ENCODE data around the gene PUSL1.

PUSL1 gene

DNA sequence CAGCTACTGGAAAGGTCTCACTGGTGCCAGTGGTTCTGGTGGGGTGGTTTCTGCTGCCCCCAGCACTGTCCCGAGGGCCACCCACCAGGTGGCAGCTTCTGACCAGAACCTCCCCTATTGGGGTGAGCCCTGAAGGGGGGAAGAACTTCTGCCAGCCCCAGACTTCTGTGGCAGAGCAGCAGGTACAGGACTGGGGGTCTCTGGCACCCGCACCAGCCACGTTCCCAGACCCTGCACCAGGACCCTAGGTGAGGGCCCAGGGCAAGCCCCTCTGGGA is 1.6 kb downstream of the PUSL1 start:
- Histone ChIP-seq H3K36me3 (ENCODE audit: control insufficient read depth in 2 of 2, insufficient read depth in 1 of 2, low read length in 2 of 2) (peaks cover 0 to 62% of the 10 kb centered on the region in 2 experiments; a peak in 1 of 3 replicates), H3K4me3 (ENCODE audit: low read depth, low read length) (no peak overlapping the region), H3K9me3 (ENCODE audit: control insufficient read depth, insufficient read depth, low read depth, low read length) (no peaks in the 10 kb centered on the region), H3K4me1 (ENCODE audit: control insufficient read depth, insufficient read depth, low read length) (peaks cover 12% of the 10 kb centered on the region), H3K27ac (ENCODE audit: extremely low read depth, low read depth, low read length) (no peak overlapping the region)
- TF ChIP-seq, protein P1, sequence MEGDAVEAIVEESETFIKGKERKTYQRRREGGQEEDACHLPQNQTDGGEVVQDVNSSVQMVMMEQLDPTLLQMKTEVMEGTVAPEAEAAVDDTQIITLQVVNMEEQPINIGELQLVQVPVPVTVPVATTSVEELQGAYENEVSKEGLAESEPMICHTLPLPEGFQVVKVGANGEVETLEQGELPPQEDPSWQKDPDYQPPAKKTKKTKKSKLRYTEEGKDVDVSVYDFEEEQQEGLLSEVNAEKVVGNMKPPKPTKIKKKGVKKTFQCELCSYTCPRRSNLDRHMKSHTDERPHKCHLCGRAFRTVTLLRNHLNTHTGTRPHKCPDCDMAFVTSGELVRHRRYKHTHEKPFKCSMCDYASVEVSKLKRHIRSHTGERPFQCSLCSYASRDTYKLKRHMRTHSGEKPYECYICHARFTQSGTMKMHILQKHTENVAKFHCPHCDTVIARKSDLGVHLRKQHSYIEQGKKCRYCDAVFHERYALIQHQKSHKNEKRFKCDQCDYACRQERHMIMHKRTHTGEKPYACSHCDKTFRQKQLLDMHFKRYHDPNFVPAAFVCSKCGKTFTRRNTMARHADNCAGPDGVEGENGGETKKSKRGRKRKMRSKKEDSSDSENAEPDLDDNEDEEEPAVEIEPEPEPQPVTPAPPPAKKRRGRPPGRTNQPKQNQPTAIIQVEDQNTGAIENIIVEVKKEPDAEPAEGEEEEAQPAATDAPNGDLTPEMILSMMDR (tag by site-specific recombination; IDR thresholded peaks at IDR 0.05): 0 out of 2 replicates have a peak, but pooled peaks have one; percentile 35
- TF ChIP-seq GLIS2 (tag by site-specific recombination; IDR thresholded peaks at IDR 0.05): peak; percentile 80
- TF ChIP-seq, protein P2, sequence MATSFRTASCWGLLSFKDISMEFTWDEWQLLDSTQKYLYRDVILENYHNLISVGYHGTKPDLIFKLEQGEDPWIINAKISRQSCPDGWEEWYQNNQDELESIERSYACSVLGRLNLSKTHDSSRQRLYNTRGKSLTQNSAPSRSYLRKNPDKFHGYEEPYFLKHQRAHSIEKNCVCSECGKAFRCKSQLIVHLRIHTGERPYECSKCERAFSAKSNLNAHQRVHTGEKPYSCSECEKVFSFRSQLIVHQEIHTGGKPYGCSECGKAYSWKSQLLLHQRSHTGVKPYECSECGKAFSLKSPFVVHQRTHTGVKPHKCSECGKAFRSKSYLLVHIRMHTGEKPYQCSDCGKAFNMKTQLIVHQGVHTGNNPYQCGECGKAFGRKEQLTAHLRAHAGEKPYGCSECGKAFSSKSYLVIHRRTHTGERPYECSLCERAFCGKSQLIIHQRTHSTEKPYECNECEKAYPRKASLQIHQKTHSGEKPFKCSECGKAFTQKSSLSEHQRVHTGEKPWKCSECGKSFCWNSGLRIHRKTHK (tag by site-specific recombination; IDR thresholded peaks at IDR 0.05): no peak
- CTCF ChIA-PET: interaction anchor here (0.8 to 1.0 kb wide), 2 partner anchors 18 to 19 kb away, joined by 3 read pairs; no protein-coding TSS in a partner anchor
- POLR2A ChIA-PET: interaction anchor here (1.1 to 1.5 kb wide), 4 partner anchors 8 to 62 kb away, joined by 3 to 5 read pairs (median 3); partner anchors contain the start of gene TAS1R3

DNA sequence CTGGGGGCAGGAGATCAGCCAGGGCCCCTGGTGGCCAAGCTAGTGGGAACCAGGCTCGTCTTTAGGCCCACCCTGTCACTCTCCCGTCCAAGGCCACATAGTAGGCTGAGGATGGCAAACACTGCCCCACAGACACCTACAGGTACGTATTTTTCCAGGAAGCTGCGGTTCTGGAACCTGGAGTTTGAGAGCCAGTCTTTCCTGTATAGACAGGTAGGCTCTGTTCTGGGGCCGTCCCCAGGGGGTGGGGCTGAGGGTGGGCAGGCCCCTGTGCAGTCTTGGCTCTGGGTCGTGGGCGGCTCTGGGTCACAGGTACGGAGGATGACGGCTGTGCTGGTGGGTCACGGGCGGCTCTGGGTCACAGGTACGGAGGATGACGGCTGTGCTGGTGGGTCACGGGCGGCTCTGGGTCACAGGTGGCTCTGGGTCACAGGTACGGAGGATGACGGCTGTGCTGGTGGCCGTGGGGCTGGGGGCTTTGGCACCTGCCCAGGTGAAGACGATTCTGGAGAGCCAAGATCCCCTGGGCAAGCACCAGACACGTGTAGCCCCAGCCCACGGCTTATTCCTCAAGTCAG is 2.2 kb downstream of the PUSL1 start:
- POLR2A ChIA-PET: interaction anchor here (0.5 to 2.7 kb wide), 2 partner anchors 25 to 78 kb away, joined by 3 to 7 read pairs; no protein-coding TSS in a partner anchor
- TF ChIP-seq, protein P3, sequence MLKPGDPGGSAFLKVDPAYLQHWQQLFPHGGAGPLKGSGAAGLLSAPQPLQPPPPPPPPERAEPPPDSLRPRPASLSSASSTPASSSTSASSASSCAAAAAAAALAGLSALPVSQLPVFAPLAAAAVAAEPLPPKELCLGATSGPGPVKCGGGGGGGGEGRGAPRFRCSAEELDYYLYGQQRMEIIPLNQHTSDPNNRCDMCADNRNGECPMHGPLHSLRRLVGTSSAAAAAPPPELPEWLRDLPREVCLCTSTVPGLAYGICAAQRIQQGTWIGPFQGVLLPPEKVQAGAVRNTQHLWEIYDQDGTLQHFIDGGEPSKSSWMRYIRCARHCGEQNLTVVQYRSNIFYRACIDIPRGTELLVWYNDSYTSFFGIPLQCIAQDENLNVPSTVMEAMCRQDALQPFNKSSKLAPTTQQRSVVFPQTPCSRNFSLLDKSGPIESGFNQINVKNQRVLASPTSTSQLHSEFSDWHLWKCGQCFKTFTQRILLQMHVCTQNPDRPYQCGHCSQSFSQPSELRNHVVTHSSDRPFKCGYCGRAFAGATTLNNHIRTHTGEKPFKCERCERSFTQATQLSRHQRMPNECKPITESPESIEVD (tag by site-specific recombination; IDR thresholded peaks at IDR 0.05): no peak
- no peak for TF ChIP-seq ZNF843 (tag by site-specific recombination; IDR thresholded peaks at IDR 0.05)
- TF ChIP-seq TCF7L2 (IDR thresholded peaks at IDR 0.05; ENCODE audit: borderline replicate concordance, low read depth, low read length): no peak
- TF ChIP-seq ZEB2 (tag by site-specific recombination; IDR thresholded peaks at IDR 0.05): 0 out of 2 replicates have a peak, but pooled peaks have one; percentile 20
- TF ChIP-seq ZNF529 (tag by site-specific recombination; IDR thresholded peaks at IDR 0.05; ENCODE audit: insufficient replicate concordance): no peak
- peak; percentile 41; the same call in 1 of the 2 replicates for TF ChIP-seq EGR2 (tag by site-specific recombination; IDR thresholded peaks at IDR 0.05; ENCODE audit: low read depth)
- peak; percentile 46 for TF ChIP-seq ZFHX2 (tag by site-specific recombination; conservative IDR thresholded peaks at IDR 0.05)
- no peak overlapping the region for H3K27ac ChIP-seq (ENCODE audit: extremely low read depth, low read depth, low read length)
- CTCF ChIA-PET: no interaction called here
- H3K4me1 ChIP-seq (ENCODE audit: control insufficient read depth, insufficient read depth, low read length): peaks cover 7% of the 10 kb centered on the region
- H3K36me3 ChIP-seq (ENCODE audit: control insufficient read depth in 2 of 2, insufficient read depth in 1 of 2, low read length in 2 of 2): peaks cover 0 to 66% of the 10 kb centered on the region in 2 experiments; a peak in 1 of 3 replicates
- no peak overlapping the region for H3K4me3 ChIP-seq (ENCODE audit: low read depth, low read length)
- H3K9me3 ChIP-seq (ENCODE audit: control insufficient read depth, insufficient read depth, low read depth, low read length): no peaks in the 10 kb centered on the region

DNA sequence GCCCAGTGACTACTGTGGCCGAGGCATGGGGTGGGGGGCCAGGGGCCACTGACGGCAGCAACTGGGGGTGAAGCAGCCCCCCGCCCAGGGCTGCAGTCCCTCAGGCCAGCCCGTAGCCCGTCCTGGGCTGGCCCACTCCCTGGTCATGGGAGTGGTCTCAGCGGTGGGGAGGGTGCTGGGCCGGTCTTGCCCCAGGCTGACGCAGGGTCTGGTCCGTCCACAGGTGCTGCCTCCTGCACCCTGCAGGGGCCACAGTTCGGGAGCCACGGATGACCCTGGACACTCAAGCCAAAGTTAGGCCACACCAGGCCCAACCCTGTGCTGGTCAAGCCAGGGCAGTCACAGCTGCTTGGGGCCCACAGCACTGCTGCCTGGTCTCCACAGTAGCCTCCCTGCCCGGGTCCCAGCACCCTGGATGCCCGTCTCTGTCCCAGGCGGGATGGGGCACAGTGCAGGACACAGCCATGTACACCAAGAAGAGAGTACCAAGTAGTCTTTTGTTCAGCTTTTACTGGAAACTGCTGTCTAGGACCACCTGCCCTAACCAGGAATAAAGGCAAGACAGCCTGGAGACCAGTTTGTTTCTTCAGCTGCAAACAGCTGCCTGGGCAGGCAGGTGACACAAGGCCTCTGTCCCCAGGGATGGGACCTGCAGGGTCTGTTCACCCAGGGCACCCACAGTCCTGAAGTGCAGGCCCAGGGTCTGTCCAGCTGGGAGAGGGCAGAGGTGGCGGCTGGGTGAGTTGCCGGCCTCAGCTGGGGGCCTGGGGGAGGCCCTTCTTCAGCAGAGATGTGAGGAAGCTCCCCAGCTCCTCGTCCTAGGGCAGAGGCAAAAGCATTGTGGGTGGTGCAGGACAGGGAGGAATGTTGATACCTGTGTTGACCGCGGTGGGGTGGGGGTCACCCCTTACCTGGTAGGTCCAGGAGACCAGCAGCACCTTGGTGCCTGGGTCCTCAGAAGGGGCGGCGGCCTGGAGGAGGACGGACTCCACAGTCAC is 3.0 kb downstream of the PUSL1 start:
- peaks cover 6 to 72% of the 10 kb centered on the region in 2 experiments; a peak in 2 of 3 replicates for H3K36me3 ChIP-seq (ENCODE audit: control insufficient read depth in 2 of 2, insufficient read depth in 1 of 2, low read length in 2 of 2)
- H3K9me3 ChIP-seq (ENCODE audit: control insufficient read depth, insufficient read depth, low read depth, low read length): no peaks in the 10 kb centered on the region
- H3K27ac ChIP-seq (ENCODE audit: extremely low read depth, low read depth, low read length): no peak overlapping the region
- H3K4me3 ChIP-seq (ENCODE audit: low read depth, low read length): no peak overlapping the region
- 0 out of 2 replicates have a peak, but pooled peaks cover under 1% of the 10 kb centered on the region for H3K4me1 ChIP-seq (ENCODE audit: control insufficient read depth, insufficient read depth, low read length)
- CTCF ChIA-PET: interaction anchor here (0.5 to 0.6 kb wide), 2 partner anchors 11 to 189 kb away, joined by 3 read pairs; no protein-coding TSS in a partner anchor
- POLR2A ChIA-PET: interaction anchor here (0.5 to 2.7 kb wide), 4 partner anchors 11 to 77 kb away, joined by 3 to 7 read pairs (median 4); no protein-coding TSS in a partner anchor
- TF ChIP-seq, protein P4, sequence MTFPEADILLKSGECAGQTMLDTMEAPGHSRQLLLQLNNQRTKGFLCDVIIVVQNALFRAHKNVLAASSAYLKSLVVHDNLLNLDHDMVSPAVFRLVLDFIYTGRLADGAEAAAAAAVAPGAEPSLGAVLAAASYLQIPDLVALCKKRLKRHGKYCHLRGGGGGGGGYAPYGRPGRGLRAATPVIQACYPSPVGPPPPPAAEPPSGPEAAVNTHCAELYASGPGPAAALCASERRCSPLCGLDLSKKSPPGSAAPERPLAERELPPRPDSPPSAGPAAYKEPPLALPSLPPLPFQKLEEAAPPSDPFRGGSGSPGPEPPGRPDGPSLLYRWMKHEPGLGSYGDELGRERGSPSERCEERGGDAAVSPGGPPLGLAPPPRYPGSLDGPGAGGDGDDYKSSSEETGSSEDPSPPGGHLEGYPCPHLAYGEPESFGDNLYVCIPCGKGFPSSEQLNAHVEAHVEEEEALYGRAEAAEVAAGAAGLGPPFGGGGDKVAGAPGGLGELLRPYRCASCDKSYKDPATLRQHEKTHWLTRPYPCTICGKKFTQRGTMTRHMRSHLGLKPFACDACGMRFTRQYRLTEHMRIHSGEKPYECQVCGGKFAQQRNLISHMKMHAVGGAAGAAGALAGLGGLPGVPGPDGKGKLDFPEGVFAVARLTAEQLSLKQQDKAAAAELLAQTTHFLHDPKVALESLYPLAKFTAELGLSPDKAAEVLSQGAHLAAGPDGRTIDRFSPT (tag by site-specific recombination; IDR thresholded peaks at IDR 0.05): 0 out of 2 replicates have a peak, but pooled peaks have one; percentile 9
- peak; percentile 63; the same call in 1 of the 2 replicates for TF ChIP-seq BCL11A (tag by site-specific recombination; IDR thresholded peaks at IDR 0.05; ENCODE audit: low read depth)
- TF ChIP-seq ZNF600 (tag by site-specific recombination; IDR thresholded peaks at IDR 0.05): peak; percentile 64
- no peak for TF ChIP-seq ZNF776 (tag by site-specific recombination; IDR thresholded peaks at IDR 0.05; ENCODE audit: borderline replicate concordance)
- peak; percentile 30; the same call in 1 of the 2 replicates for TF ChIP-seq ZEB2 (tag by site-specific recombination; IDR thresholded peaks at IDR 0.05)
- TF ChIP-seq, protein P5, sequence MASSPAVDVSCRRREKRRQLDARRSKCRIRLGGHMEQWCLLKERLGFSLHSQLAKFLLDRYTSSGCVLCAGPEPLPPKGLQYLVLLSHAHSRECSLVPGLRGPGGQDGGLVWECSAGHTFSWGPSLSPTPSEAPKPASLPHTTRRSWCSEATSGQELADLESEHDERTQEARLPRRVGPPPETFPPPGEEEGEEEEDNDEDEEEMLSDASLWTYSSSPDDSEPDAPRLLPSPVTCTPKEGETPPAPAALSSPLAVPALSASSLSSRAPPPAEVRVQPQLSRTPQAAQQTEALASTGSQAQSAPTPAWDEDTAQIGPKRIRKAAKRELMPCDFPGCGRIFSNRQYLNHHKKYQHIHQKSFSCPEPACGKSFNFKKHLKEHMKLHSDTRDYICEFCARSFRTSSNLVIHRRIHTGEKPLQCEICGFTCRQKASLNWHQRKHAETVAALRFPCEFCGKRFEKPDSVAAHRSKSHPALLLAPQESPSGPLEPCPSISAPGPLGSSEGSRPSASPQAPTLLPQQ (tag by site-specific recombination; IDR thresholded peaks at IDR 0.05): peak; percentile 20; the same call in 1 of the 2 replicates
- TF ChIP-seq BCL11B (tag by site-specific recombination; IDR thresholded peaks at IDR 0.05; ENCODE audit: low read depth): peak; percentile 51; the same call in 1 of the 2 replicates
- no peak for TF ChIP-seq ZNF629 (tag by site-specific recombination; IDR thresholded peaks at IDR 0.05)

Measured in HEK293 (cell line).